CD14-positive monocyte (primary cell): ENCODE results near the gene SLC44A4. TPM values are rescaled to one million over a fixed set of nuclear protein-coding genes. Genes with fewer than 3 reads are reported as not detected.

Experiments used
- DNase-seq, 3 donors: peaks; one replicate each; pipeline ENCODE4 v3.0.0-alpha.2; 2011 to 2022
- H2AFZ ChIP-seq: 2 replicates; pipeline ENCODE4 v1.6.0; 2012; ENCODE audit warnings: mild to moderate bottlenecking, low read depth, low read length, inconsistent platforms; ENCODE audit not compliant: insufficient read depth, poor library complexity, severe bottlenecking
- H3K27ac ChIP-seq, 2 donors: 1 replicate in 1 of 2; 2 replicates in 1 of 2; pipeline ENCODE4 v1.5.1; 2012 to 2013; ENCODE audit warnings: low read length in 2 of 2, control low read depth in 1 of 2, inconsistent platforms in 1 of 2, low read depth in 1 of 2, mild to moderate bottlenecking in 1 of 2
- H3K27me3 ChIP-seq, 2 donors: one replicate each; pipeline versions ENCODE4 v1.6.0 to v1.6.1; 2011 to 2013; ENCODE audit warnings: low read length in 2 of 2; ENCODE audit not compliant: control insufficient read depth in 2 of 2, insufficient read depth in 2 of 2
- H3K36me3 ChIP-seq, 2 donors: replicated peaks in 1 of 2; 1 replicate in 1 of 2; 2 replicates in 1 of 2; pipeline versions ENCODE4 v1.5.1 to v1.6.1; 2012 to 2013; ENCODE audit warnings: low read length in 2 of 2, control low read depth in 1 of 2, inconsistent platforms in 1 of 2, mild to moderate bottlenecking in 1 of 2; ENCODE audit not compliant: insufficient read depth in 2 of 2, control insufficient read depth in 1 of 2
- H3K4me1 ChIP-seq, 2 donors: 1 replicate in 1 of 2; 2 replicates in 1 of 2; pipeline versions ENCODE4 v1.5.1 to v1.6.1; 2012 to 2013; ENCODE audit warnings: low read length in 2 of 2, control low read depth in 1 of 2, inconsistent platforms in 1 of 2, mild to moderate bottlenecking in 1 of 2, moderate library complexity in 1 of 2; ENCODE audit not compliant: insufficient read depth in 2 of 2, control insufficient read depth in 1 of 2
- H3K4me2 ChIP-seq: replicated peaks from 2 replicates; pipeline ENCODE3; 2012; ENCODE audit warnings: low read length, moderate library complexity, mild to moderate bottlenecking; ENCODE audit not compliant: poor library complexity, severe bottlenecking; ENCODE audit errors: extremely low read depth
- H3K4me3 ChIP-seq, 3 experiments: fragments of 200-600 bp in 1 of 3; sonication (generic) in 1 of 3; replicated peaks in 1 of 3; 1 replicate in 2 of 3; 2 replicates in 1 of 3; pipeline ENCODE4 v1.5.1; 2011 to 2013; ENCODE audit warnings: low read length in 3 of 3, mild to moderate bottlenecking in 3 of 3, control low read depth in 2 of 3, low read depth in 2 of 3, inconsistent platforms in 1 of 3, moderate library complexity in 1 of 3
- H3K79me2 ChIP-seq: 2 replicates; pipeline ENCODE4 v1.6.0; 2012; ENCODE audit warnings: mild to moderate bottlenecking, control low read depth, inconsistent platforms, low read length, moderate library complexity; ENCODE audit not compliant: insufficient read depth
- H3K9ac ChIP-seq: 2 replicates; pipeline ENCODE4 v1.6.0; 2017; ENCODE audit warnings: low read length, mild to moderate bottlenecking; ENCODE audit not compliant: insufficient read depth, poor library complexity, severe bottlenecking
- H3K9me3 ChIP-seq, 2 donors: replicated peaks in 1 of 2; 1 replicate in 1 of 2; 2 replicates in 1 of 2; pipeline versions ENCODE4 v1.5.1 to v1.6.1; 2012 to 2013; ENCODE audit warnings: low read length in 2 of 2, control low read depth in 1 of 2; ENCODE audit not compliant: control insufficient read depth in 1 of 2, insufficient read depth in 1 of 2
- H4K20me1 ChIP-seq: 2 replicates; pipeline ENCODE4 v1.6.0; 2012; ENCODE audit warnings: mild to moderate bottlenecking, low read length, control low read depth, moderate library complexity; ENCODE audit not compliant: insufficient read depth
- H3K27ac Mint-ChIP-seq, 7 donors: one replicate each; pipeline ENCODE4 v1.8.0; 2020; ENCODE audit warnings: mild to moderate bottlenecking in 7 of 7, mixed read lengths in 7 of 7, moderate library complexity in 6 of 7, inconsistent platforms in 2 of 7
- H3K27me3 Mint-ChIP-seq, 3 donors: one replicate each; pipeline ENCODE4 v1.8.0; 2021 to 2022; ENCODE audit warnings: low read depth in 3 of 3, mild to moderate bottlenecking in 3 of 3, mixed read lengths in 3 of 3, moderate library complexity in 3 of 3, inconsistent platforms in 1 of 3
- H3K36me3 Mint-ChIP-seq, 2 donors: one replicate each; pipeline ENCODE4 v1.8.0; 2020; ENCODE audit warnings: mixed read lengths in 2 of 2, inconsistent platforms in 1 of 2, mild to moderate bottlenecking in 1 of 2
- H3K4me1 Mint-ChIP-seq: one replicate; pipeline ENCODE4 v1.8.0; 2020; ENCODE audit warnings: mild to moderate bottlenecking, mixed read lengths
- H3K4me3 Mint-ChIP-seq, 2 donors: one replicate each; pipeline ENCODE4 v1.8.0; 2020; ENCODE audit warnings: mild to moderate bottlenecking in 2 of 2, mixed read lengths in 2 of 2, moderate library complexity in 1 of 2
- H3K9me3 Mint-ChIP-seq, 7 donors: one replicate each; pipeline ENCODE4 v1.8.0; 2020 to 2022; ENCODE audit warnings: mixed read lengths in 7 of 7, mild to moderate bottlenecking in 6 of 7, moderate library complexity in 6 of 7, inconsistent platforms in 2 of 7
- WGBS: methylation state at CpG from one replicate; pipeline ENCODE4 v1.1.5; 2013; ENCODE audit warnings: missing lambda C conversion rate; ENCODE audit not compliant: insufficient coverage; 5-methylcytosine and 5-hydroxymethylcytosine counted together
- intact Hi-C, 2 donors: fragments of 100-400 bp; cut with micrococcal nuclease; formaldehyde crosslinking; loops; one replicate each; pipeline versions ENCODE4 v1.15.0 to v1.15.1; 2023
- polyA plus RNA-seq, 3 donors: library from polyadenylated mRNA; depleted of rRNA in 1 of 3; unstranded in 2 of 3; stranded (reverse) in 1 of 3; fragments of 300-500 nt in 2 of 3; fragments of >200 nt in 1 of 3; fragmentation: Illumina TruSeq in 2 of 3; gene quantifications; 1 replicate in 2 of 3; 2 replicates in 1 of 3; pipeline ENCODE4 v1.2.3, GENCODE V29; 2012 to 2021
- TF ChIP-seq, protein P1 (sequence below): fragments of 200-600 bp; IDR thresholded peaks from one replicate; pipeline ENCODE4 v1.8.0; 2022; ENCODE audit warnings: antibody characterized with exemption, mild to moderate bottlenecking

SLC44A4 gene
- polyA plus RNA-seq, 3 donors = 0.09 TPM; not detected in 2

DNA sequence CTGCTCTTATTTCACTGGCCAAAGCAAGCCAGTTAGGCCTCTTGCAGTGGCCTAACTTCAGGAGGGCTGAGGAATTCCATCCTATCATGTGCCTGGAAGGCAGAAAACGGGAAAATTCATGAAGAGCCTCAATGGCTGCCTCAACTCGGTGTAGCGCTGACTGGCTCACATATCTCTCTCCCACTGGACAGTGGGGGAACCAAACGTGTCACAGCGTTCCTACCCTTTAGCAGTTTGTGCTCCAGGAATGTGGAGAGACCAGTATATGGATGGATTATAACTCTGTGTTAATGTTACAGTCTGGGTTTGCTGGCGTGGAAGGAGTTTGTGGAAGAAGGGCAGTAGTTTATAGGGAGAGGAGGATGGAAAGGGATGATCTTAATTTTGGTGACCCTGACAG, 37.0 kb upstream of the SLC44A4 start:
- no peak overlapping the region for H2AFZ ChIP-seq
- H3K4me3 Mint-ChIP-seq = no peak overlapping the region

DNA sequence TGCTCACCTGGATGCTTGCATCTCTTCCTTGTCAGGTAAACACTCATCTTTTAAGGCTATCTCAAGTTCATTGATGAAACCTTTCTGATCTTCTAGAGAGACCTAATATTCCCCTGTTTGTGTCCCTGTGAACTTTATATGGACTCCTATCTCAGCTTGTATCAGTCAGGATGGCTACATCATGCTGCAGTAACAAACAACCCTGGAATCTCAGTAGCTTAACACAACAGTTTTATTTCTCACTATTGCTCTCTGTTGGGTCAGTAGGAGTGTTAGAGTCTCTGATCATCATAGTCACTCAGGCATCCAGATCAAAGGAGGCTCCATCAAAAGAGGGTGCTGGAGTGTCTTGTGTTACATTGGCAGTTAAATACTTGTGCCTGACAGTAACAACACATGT, 36.6 kb upstream of the SLC44A4 start:
- H3K9me3 Mint-ChIP-seq = no peaks in the 10 kb centered on the region
- Histone ChIP-seq H2AFZ (no peak overlapping the region), H3K9me3 (no peaks in the 10 kb centered on the region), H3K79me2 (no peaks in the 10 kb centered on the region), H3K27me3 (no peaks in the 10 kb centered on the region), H3K27ac (no peak overlapping the region), H3K4me1 (peaks cover 0 to 3% of the 10 kb centered on the region in 2 donors), H3K4me3 (no peak overlapping the region), H3K36me3 (no peaks in the 10 kb centered on the region), H4K20me1 (no peaks in the 10 kb centered on the region), H3K4me2 (no peak overlapping the region), H3K9ac (no peak overlapping the region)
- H3K4me1 Mint-ChIP-seq = peaks cover 7% of the 10 kb centered on the region
- H3K27me3 Mint-ChIP-seq = peaks cover 0 to 4% (median 0%) of the 10 kb centered on the region in 3 donors
- TF ChIP-seq, protein P1, sequence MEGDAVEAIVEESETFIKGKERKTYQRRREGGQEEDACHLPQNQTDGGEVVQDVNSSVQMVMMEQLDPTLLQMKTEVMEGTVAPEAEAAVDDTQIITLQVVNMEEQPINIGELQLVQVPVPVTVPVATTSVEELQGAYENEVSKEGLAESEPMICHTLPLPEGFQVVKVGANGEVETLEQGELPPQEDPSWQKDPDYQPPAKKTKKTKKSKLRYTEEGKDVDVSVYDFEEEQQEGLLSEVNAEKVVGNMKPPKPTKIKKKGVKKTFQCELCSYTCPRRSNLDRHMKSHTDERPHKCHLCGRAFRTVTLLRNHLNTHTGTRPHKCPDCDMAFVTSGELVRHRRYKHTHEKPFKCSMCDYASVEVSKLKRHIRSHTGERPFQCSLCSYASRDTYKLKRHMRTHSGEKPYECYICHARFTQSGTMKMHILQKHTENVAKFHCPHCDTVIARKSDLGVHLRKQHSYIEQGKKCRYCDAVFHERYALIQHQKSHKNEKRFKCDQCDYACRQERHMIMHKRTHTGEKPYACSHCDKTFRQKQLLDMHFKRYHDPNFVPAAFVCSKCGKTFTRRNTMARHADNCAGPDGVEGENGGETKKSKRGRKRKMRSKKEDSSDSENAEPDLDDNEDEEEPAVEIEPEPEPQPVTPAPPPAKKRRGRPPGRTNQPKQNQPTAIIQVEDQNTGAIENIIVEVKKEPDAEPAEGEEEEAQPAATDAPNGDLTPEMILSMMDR = no peak
- no peak overlapping the region for H3K27ac Mint-ChIP-seq
- no peaks in the 10 kb centered on the region for H3K36me3 Mint-ChIP-seq
- intact Hi-C loops = no loop called here
- H3K4me3 Mint-ChIP-seq = no peak overlapping the region
- no peak for DNase-seq

More for the DNA sequence above, 37.0 kb upstream of the SLC44A4 start:
- H3K27ac ChIP-seq = no peak overlapping the region
- no peak overlapping the region for H3K4me3 ChIP-seq
- no peak for DNase-seq
- no peaks in the 10 kb centered on the region for H3K9me3 ChIP-seq
- intact Hi-C loops = no loop called here
- H3K9ac ChIP-seq = no peak overlapping the region
- H4K20me1 ChIP-seq = no peaks in the 10 kb centered on the region
- H3K27ac Mint-ChIP-seq = no peak overlapping the region
- no peak overlapping the region for H3K4me2 ChIP-seq
- H3K79me2 ChIP-seq = no peaks in the 10 kb centered on the region
- peaks cover 4 to 7% of the 10 kb centered on the region in 2 donors for H3K4me1 ChIP-seq
- H3K36me3 Mint-ChIP-seq = no peaks in the 10 kb centered on the region
- no peaks in the 10 kb centered on the region for H3K9me3 Mint-ChIP-seq
- no peaks in the 10 kb centered on the region for H3K36me3 ChIP-seq
- TF ChIP-seq, protein P1 = no peak
- peaks cover 0 to 4% (median 0%) of the 10 kb centered on the region in 3 donors for H3K27me3 Mint-ChIP-seq
- H3K27me3 ChIP-seq = no peaks in the 10 kb centered on the region
- peaks cover 9% of the 10 kb centered on the region for H3K4me1 Mint-ChIP-seq
- WGBS = 93% methylated on average over 2 of the region's 6 CpGs
